ENCODE results near the gene DBI.

DNA sequence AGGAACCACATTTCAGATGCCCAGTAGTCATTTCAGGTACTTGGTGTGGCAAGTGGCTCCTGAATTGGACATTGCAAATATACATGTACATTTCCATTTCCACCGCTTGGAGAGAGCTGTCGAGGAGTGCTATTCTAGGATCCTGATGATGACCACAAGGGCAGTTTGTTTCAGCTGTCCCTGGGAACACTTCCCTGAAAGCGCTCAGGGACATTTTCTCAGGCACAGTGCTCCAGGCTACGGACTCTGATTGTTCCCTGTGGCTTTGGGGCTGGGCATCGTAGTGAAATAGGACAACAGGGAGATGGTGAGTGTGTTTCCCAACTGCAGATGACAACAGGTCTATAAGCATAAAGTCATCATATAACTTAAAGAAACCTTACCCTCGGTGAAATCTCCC is 3.1 kb downstream of the DBI start:
- TF ChIP-seq EZH2 (IDR thresholded peaks at IDR 0.05; ENCODE audit: borderline replicate concordance, low read depth, low read length, severe bottlenecking) (no peak), CTCF (IDR thresholded peaks at IDR 0.05; ENCODE audit: borderline replicate concordance, extremely low read depth, low read length, poor library complexity, severe bottlenecking) (no peak)

All from DND-41 (cell line).